Muscle of arm (tissue), 12 donors: Measurements from ENCODE around the gene CNTFR. TPM values are rescaled to one million over a fixed set of nuclear protein-coding genes. Genes with fewer than 3 reads are reported as not detected.

Source experiments
- DNase-seq: peaks from one replicate; pipeline ENCODE4 v3.0.0-alpha.2; 2013
- polyA plus RNA-seq, 12 donors: library from polyadenylated mRNA; unstranded; fragments of 120-200 nt; gene quantifications; one replicate each; pipeline ENCODE4 v1.2.1, GENCODE V29; 2013; ENCODE audit not compliant: insufficient read length in 12 of 12

The CNTFR gene
- polyA plus RNA-seq, 12 donors: 32.6 to 79.2 (median 56.4) TPM; not detected in 1

DNA sequence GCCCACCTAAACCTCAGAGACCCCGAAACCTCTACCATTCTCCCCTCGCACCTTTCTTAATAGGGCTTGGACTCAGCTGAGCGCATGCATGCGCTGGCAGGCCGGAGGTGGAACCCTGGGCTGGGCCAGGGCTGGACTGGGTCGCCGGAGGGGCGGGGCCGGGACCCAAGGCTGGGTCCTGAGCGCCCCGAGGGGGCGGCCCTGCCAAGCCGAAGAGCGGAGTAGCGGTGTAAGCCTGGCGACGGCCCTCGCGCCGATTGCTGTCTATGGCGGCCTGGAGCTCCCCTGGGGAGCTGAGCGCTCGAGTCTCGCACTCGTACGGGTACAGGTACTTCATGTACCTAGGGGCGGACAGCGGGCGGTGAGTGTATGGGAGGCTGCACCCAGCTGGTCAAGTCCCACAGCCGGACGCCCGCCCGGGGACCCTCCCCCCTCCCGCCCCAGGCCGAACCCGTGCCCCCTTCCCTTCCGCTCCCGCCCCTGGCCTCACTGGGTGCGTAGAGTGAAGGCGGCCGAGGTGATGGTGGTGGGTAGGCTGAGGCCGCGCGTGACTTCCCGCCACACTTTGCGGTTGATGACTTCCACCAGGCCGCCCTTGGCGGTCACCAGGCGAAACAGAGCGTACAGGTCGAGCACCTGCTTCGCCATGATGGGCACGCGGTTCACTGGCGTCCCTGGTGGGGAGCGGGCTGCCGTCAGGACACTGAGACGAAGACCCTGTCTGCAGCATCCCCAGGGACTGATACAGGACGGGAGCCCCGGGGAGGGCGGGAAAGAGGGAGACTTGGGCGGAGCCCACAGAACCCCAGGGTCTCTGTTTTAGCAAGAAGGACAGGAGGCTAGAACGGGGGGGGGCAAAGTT, 34.1 kb upstream of the CNTFR start:
- DNase-seq: no peak

DNA sequence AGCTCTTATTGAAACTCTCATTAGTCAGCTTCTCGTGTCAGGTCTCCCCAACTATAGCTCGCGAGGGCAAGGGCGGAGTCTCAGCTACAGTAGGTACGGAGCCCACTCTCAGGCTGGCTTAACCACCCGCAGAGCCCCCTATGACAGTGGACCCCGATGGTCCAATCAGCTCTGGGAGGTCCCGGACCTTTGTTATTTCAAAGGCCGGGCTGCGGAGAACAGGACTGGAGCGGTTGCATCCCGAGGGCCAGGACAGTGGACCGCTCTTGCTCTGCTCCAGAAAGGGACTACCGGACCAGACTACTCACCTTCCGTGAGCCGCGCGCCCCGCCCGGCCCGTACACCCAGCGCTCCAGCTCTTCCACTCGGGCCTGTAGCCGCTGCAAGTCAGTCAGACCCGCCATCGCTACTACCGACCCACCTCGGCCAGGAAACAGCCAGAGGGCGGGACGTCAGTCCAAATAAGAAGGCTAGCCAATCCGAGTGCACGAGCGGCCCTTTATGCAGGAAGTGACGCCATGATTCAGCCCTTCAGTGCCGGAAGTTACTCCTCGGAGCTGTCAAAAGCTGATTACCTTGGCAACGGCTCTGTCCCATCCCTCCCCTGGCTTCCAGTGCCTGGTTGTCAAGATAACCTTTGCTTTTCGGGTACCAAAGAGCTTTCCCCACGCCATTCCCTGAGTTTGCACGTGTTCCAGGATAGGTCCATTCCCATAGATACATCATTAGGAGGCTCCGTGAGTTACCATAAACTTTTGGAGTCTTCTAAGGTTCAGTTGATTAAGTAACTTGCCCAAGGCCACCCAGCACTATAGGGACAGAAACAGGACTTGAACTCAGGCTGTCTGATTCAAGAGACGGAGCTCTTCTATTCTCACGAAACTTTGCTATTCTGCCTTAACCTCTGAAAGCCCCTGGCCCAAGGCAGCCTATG, 30.8 kb upstream of the CNTFR start, which contains the start of gene DCTN3:
DCTN3 (minus strand) TSS at position 435 of the 934 bp plus-strand sequence; CDS start at position 404, 31 bp downstream.
- DNase-seq: peak; percentile 94

DNA sequence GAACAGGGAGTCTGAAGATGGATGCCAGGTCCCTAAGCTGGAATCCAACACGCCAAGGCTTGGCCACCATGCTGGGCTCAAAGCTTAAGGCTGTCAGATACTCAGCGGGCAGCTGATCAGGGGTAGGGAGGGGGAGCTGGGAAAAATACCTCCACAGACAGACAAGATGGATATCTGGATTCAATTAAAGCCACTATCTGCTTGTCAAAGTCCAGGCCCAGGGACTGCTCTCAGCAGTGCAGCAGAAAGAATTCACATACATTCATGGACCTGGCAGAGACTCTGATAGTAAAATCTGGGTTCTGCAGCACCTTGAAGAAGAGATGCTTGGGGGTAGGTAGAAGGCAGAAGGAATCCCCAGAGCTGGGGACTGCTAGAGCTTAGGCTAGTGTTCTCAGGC, 25.6 kb upstream of the CNTFR start:
- DNase-seq: no peak

DNA sequence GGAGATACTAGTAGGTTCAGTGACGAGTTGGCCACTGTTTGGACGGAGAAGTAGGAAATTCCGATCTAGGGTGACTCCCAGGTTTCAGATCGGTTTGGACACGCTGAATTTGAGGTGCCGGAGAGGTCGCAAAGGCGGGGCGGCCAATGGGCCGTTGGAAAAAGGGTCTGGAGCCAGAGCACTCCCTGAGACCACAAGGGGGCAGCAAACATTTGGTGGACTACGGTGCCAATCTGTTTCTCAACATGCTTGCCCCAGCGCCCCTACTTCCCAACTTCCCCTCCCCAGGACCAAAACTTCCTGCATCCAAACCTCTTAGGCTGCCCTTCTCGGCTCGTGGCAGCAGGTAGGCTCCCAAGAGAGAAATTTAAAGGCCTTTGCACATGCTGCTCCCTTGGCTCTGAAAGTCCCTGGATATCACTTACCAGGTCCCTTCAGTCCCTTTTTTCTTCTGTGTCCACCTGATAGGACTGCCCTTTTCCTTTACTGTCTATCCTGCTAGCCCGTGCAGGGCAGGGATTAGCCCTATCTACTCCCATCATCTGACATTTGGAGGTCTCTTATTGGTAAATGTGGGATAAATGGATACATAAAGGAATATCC, 23.4 kb upstream of the CNTFR start:
- DNase-seq: peak; percentile 83

DNA sequence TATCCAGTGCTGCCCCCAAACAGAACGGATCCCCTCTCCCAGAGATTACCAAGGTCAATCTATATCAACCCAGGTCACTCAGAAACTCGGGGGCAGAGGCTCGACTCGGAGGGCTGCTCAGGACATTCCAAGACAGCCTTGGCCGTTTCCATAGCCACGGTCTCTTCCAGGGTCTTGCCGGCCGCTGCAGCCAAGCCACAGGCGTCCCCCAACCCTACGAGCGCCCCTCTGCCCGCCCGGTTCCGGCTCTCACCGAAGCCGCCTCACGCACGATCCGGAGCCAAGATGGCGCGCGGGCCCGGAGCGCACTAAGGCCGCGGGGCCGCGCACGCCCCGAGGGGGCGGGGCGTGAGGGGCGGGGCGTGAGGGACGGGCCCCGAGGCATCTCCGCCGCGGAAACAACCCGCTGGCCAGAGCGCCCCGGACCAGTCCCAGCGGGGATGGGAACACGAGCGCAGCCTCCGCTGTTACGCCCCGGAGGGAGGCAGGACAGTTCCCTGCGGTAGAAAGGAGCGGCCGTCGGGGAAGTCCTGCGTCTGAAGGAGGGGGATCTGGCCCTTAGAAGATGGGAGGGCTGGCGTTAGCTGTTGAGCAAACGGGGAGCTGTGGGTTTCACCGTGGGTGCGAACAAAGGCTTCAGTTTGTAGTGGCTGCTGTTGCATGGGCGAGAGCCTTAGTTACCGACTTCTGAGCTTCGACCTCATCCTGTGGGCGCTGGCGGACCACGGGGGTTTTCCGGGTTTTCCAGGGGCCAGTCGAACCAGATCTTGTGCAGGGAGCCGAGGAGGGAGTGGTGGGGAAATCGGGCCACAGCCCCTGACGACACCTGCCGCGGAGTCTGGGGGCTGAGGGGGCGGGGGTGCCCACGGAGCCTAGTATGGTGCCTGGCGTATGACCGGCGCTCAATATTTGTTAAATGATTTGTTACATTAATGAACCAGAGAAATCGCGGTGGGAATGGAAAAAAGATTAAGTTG, 22.6 kb upstream of the CNTFR start, which contains the start of gene RPP25L:
RPP25L (minus strand) TSS at position 287 of the 977 bp plus-strand sequence. CDS start 801 bp downstream, outside the sequence.
- peak; percentile 90 for DNase-seq

DNA sequence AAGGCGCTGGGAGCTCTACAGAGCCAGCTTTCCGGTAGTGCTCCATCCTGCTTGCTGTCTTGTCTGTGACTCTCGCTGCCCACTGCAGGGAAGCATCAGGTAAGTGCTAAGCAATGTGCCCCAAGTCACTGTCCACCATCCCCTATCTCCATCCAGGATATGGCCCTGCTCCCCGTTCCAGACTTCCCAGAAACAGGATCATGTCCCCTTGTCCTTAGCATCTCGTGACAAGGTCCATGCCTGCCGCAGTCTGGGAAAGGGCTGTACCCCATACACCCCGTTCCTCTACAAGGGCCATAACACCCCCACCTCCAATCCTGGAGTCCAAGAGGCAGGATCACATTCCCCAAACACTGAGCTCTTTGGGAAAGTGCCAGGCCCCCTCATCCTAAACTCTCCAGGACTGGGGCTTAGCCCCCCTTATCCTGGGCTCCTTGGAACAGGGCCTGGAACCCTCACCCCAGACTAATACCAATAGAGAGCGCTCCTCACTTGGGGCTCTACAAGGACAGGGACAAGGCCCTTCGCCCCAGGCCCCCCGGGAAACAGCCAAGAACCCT, 21.8 kb upstream of the CNTFR start:
- no peak for DNase-seq

DNA sequence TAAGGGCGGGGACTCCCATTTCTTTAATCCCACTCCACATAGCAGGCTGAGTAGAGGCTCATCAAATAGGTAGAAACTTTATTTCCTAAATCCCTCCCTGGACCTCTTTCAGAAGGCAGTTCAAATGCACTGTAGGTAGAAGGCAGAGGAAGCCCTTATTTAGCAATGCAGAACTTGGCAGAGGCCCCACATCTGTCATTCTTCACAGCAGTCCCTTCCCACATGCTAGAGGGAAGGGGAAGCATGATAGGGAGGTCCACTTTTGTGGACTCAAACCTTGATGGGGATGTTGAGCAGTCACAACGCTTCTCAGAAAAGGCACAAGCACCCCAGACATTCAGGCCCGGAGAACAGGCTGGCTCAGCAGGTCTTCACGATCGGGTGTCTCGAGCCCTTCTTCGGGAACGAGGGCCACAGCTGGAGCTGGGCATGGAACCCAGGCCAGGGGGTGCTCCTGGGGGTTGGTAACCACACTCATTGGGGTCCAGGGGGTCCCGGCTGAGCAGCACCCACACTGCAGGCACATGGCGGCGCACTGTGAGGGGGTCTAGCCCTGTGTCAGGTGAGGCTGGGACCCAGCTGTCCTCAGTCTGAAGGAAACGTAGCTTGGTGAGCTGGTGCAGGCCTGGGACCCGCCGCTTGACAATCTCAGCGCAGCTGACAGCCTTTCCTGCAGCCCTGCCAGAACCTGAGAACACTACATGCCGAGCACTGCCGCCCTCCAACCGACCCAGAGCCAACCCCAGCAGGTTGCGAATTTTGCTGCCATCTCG, 21.1 kb upstream of the CNTFR start:
- no peak for DNase-seq

DNA sequence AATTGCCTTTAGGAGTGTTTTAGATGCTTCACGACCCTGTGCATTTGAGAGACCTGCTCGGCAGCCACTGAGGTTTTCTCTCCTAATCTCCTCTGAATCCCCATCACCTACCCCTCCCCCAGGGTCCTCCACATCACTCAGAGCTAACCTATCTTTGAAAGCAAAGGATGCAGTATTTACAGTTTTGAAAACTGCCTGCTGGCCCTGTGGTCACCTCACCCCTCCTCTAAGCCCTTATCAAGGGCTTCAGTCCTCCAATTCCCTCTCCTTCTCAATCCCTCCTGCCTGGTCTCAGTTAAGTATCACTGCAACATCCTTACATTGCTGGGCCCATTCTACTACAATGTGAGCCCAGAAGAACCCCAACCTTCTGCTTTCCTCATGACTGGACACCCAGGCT, 17.8 kb upstream of the CNTFR start:
- no peak for DNase-seq

DNA sequence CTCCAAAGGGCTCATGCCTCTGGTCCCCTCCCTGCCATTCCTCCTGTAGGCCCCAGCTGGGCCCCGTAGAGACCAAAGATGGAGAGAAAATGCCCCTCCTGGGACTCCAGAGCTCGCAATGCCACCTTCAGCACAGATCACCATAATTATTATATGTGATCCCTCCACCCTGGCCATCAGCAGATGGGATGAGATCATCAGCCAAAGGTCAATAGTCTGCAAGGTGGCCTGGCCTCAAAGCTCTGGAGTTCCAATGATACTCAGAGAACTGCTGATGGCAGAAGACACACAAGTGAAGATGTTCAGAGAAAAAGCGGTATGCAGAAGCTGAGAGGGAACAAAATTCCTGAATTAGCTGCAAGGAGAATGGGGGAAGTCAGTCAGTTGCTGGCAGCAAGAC, 17.4 kb upstream of the CNTFR start:
- DNase-seq: no peak

DNA sequence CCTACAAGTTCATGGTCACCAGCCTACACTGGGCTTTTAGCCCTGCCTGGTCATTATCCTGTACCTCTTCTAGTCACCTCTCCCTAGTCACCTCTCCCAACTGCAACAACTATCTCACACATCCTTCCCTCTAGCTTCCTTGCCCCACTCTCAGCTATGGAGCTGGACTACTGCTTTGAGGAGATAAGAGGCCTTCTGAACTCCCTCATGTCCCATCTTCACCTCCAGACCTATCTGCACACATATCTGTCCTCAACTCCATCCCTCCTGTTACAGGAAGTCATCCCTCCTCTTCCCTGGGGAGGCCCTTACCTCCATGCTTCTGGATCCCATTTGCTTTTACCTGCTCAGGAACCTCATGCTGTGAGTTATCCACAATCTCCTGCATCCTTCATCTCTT, 16.7 kb upstream of the CNTFR start:
- no peak for DNase-seq

DNA sequence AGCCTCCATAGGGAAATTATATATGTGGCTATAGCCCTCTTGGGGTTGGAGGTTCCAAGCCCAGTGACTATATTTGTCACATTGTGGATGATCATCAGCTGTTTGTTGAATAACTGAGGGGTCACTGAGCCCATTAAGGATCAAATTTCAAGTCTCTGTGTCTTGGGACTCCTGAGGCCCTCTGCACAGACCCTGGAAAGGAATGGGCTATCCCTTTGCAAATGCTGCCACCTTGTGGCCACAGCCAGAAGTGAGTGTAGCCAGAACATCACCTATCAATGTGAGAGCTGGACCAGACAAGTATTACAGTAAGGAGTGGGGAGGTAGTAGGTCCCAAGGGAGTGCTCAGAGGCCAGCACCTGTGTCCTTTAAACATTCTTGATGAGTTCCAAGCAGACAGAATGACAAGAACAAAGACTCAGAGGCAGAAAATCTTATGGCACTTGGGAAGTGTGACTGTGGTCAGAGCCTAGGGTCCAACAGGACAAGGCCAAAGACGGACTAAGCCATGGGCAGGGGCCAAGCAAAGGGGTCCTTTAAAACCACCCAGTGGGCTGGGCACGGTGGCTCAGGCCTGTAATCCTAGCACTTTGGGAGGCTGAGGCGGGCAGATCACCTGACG, 14.2 kb upstream of the CNTFR start:
- peak; percentile 84 for DNase-seq

DNA sequence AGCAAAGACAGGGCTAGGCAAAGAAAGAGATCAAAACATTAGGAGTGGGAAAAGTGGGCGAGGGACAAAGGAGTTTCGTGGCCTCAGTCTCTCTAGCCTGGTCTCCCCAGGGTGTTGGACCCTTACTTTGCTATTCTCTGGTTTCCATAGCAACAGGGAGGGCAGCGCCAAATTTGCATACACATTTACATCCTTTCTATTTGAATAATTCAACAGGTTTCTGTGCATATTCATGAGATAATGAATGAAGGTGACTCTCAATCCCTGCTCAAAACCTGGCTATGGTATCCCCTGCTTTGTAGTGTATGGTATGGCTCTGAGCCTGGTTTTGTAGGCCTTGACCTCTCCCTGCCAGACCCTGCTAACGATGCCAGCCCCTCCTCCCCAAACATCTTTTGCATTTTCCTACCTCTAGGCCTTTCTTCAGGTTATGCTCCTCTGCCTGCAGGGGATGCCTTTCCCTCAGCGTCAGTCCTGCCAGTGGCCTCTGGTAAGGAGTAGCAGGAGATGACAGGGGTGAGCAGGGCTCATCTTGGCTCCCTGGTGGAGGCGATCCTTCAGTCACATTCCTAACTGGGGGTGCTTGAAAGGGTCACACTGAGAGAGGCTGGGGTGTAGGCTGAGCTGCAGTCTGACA, 12.5 kb upstream of the CNTFR start:
- DNase-seq: no peak

DNA sequence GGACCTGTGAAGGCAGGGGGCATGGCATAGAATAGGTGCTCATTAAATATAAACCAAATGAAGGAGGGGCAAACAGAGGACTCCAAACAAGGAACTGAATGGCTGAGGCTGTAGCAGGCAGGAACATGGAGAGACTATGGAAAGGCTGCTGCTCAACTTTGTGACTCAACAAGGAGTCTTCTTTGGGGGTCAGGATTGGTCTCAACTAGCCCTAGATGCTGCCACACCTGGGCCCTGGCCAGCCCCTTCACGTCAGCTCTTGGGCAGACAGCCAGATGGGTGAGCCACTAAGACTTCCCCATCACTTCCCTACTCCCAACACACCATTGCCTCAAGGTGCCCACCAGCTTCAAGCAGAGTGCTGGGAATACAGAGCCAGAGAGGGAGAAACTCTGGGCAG, 11.4 kb upstream of the CNTFR start:
- DNase-seq: no peak

DNA sequence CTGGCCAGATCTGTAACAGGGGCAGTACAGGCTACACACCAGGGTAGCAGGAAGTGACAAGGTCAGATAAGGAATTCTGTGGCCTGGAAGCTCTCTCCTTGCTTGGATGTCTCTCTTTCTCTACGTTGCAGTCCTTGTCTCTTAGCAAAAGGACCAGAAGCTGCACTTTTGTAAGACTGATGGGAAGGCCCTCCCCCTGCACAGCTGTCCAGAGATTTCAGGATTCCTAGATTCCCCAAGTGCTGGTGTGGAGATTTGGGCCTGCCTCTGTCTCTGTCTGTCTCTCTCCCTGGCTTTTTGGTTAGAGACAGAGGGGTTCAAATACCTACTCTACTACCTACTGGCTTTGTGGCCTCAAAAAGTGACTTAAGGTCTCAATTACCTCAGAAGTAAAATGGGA, 10.0 kb upstream of the CNTFR start:
- DNase-seq: no peak

DNA sequence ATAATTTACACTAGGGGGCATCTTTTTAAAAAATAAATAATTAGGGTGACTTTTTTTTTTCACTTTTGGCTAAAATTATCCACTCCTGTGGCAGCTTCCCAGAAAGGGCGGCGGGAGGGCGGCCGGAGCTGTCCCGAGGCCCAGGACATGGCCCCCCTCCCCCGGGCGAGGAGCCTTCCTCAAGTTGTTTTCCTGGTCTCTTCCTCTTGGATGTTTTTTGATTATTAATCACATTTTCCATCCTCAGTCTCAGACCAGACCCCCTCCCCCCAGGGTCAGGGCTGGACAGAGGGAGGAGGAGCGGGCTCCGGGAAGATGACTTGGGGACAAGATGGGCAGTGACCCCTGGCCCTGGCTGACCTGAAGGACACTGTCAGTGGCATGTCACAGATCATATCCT, 4.7 kb upstream of the CNTFR start:
- DNase-seq: no peak

DNA sequence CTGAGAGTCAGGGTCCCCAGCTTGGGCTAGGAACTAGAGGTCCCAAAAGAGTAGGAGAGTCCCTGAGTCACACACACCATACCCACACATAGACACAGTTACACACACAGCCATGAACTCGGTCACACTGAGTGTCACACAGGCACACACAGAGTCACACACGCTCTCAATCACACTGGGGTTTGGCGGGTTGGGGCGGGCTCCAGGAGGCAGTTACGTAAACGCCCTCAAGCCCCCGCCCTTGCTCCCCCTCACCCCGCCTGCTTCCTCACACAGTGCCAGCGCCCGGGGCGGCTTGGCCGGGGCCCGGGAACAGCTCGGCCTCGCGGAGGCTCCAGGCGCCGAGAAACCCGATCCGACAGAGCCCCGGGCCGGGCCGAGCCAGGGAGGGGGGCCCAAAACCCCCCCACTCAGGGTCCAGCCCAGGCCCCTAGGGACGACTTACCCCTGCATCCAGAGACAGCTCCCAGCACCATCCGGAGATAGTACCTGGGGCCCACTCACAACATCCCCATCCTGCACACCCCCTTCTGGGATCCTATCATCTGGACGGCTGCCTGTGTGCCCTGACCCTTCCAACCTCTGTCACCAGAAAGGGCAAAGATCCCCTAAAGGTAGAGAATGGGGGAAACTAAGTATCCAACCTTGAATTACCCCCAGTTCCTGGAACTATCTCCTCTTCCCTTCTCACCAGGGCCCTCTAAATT, 3.5 kb upstream of the CNTFR start:
- peak; percentile 57 for DNase-seq

DNA sequence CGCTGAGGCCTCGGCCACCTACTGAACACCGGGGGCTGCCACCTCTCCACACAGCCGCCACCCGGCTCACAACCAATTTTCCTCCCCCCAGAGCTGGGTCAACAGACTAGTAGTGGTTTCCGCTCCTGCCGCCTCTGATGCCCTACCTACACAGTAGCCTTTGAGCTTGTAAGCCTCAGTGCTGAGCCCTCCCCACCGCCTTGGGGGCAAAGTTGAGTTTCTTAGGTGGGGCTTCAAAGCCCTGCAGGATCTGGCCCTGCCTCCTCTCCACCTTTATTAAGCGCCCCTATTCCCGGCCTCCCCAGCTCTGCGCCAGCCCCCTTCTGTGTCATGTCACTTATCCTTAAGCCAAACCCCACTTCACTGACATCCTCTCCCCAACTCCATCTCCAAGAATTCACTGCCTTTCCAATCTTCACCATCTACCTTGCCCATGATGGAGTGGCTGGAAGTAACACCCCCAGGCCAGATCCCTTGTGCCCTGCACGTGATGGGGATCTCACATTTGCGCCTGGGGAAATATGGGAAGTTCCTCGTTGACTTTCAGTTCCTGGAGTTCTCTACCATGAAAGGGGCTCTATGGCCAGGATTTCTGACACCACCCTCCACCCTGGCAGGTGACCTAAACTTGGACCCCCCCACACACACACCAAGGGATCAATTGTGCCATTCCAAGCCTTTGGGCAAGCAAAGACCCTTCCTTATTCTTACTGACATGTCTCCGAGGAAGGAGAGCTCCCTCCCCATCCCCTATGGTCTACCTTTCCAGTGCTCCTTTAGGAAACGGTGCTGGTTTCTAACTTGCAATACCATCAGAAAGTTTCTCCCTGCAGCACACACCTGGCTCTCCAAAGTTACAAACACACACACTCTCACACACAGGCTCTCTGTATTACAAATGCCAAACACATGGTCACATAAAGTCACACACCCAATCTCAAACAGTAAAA, 2.7 kb upstream of the CNTFR start:
- no peak for DNase-seq
